HG03045 (cell line): ENCODE measurements around the gene SHISAL1.

ENCODE experiments used
- ATAC-seq: cut with Tn5 transposase; IDR thresholded peaks from one replicate; pipeline ENCODE4 v1.9.1; 2021; ENCODE audit warnings: mild to moderate bottlenecking, moderate library complexity; ENCODE audit not compliant: unreplicated experiment

The SHISAL1 gene

GRCh38 chr22:44281768-44282637 lies 30.7 kb downstream of the SHISAL1 start:
- no peak for ATAC-seq

- no peak for ATAC-seq
These were observed 32.0 kb downstream of the SHISAL1 start for GRCh38 chr22:44280665-44281188.

GRCh38 chr22:44279069-44279360 lies 33.7 kb downstream of the SHISAL1 start:
- no peak for ATAC-seq

GRCh38 chr22:44278243-44279068 lies 34.3 kb downstream of the SHISAL1 start:
- ATAC-seq: no peak

DNA sequence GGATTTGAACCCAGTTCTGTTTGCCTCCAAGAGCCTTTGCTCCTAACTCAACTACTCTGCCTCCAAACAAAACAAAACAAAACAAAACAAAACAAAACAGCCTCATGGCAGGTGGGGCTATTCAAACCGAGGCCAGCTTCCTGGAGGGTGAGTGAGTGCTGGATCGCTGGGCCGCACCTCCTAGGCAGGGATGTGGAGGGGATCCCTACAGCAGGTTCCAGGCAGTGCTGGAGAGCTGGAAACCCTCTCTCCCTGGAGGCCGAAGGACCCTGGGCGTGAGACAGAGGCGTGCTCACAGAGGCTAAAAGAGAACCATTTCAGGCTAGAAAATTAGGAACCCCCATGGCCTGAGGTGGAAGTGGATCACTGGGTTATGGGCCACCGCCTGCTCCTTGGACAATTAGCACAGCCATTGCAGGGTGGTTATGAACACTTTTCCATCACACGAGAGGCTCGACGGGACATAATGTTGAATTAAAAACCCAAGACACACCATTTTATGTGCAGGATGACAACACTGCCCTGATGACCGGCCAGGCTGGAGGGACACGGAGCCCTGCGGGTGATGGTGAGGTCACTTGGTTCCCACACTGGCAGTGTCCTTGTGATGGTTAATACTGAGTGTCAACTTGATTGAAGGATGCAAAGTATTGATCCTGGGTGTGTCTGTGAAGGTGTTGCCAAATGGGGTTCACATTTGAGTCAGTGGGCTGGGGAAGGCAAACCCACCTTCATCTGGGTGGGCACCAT lies 35.2 kb downstream of the SHISAL1 start:
- ATAC-seq: no peak

GRCh38 chr22:44276706-44277356 lies 35.9 kb downstream of the SHISAL1 start:
- no peak for ATAC-seq

GRCh38 chr22:44276041-44276440 lies 36.7 kb downstream of the SHISAL1 start:
- no peak for ATAC-seq

- no peak for ATAC-seq
These were observed 37.1 kb downstream of the SHISAL1 start for GRCh38 chr22:44275631-44275995.

GRCh38 chr22:44274918-44275630 lies 37.7 kb downstream of the SHISAL1 start:
- no peak for ATAC-seq

- ATAC-seq: no peak
These were observed 39.6 kb downstream of the SHISAL1 start for GRCh38 chr22:44273175-44273574.

- ATAC-seq: no peak
These were observed 40.4 kb downstream of the SHISAL1 start for GRCh38 chr22:44272401-44272771.

- ATAC-seq: no peak
These were observed 40.9 kb downstream of the SHISAL1 start for GRCh38 chr22:44271732-44272400.

DNA sequence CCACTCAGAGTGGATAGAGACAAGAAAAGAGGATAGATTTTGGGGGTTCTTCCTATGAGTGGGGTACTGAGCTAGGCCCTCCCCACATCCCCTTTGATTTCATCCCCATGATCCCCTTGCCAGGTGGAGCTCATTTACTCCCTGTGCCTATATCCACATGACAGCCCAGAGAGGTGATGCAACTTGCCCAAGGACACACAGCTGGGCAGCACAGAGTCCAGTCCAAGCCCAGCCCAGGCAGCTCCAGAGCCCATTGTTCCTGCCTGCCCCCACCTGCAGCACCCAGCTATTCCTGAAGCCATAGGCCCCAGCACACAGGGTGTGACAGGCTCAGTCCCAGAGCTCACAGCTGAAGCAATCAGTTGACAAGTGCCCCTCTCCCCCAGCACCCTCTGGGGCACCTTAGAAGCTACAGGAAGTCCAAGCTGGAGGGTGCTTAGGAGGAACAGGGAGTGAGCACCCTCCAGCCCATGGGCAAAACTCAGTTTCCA lies 41.7 kb downstream of the SHISAL1 start:
- no peak for ATAC-seq

DNA sequence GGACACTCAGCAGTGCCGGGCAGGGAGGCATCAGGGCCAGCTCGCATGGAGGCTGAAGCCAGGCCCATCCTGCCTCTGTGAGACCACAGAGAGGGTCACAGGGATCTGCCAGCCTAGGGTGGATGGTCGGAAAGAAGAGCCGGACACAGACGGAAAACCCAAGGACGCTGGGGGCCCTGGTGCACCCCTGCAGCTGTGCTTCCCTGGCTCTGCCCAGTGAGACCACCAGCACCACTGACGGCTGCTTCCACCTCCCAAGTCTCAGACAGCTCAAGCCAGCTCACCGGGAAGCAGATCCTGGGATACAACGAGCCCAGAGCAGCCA lies 42.2 kb downstream of the SHISAL1 start:
- ATAC-seq: no peak

DNA sequence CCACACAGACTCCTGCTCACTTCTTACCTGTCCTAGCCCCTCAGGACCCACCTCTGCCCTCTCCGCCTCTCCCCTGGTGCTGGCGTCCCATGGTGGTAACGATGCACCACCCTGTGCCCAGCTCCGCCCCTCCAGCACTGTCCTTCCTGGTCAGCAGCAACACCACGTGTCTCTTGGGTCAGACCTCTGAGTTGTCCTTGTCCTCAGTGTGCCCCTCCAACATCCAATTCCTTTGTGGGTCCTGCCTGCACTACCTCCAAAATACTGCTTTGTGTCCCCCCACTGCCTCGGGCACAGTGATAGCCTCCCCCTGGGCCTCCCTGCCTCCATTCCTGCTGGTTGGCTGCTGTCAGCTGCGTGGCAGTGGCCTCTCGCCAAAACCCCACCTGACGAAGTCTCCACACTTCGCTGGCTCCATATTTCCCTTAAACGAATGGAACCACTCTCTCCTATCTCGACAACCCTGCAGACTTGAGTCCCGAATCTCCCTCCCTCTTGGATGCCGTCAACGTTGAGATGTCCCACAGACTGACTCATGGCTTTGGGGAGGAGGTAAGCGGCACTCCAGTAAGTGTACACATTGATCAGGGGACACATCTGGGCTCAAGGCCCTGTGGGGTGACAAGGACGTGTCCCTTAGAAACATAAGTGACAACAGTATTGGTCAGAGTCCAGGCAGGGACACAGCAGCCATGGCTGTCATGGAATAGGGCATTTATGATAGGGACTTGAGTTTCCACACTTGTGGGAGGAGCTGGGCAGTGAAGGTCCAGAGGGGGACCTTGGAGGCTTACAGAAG lies 42.8 kb downstream of the SHISAL1 start:
- ATAC-seq: no peak

DNA sequence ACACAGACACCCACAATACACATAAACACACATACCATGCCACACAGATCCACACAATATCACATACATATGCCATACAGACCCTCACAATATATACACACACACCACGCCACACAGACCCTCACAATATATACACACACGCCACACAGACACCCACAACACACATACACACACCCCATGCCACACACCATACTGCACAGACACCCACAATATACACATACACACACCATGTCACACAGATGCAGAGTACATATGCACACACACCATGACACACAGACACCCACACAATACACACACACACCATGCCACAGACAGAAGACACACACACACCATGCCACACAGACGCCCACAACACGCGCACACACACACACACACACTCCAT lies 43.6 kb downstream of the SHISAL1 start:
- no peak for ATAC-seq

DNA sequence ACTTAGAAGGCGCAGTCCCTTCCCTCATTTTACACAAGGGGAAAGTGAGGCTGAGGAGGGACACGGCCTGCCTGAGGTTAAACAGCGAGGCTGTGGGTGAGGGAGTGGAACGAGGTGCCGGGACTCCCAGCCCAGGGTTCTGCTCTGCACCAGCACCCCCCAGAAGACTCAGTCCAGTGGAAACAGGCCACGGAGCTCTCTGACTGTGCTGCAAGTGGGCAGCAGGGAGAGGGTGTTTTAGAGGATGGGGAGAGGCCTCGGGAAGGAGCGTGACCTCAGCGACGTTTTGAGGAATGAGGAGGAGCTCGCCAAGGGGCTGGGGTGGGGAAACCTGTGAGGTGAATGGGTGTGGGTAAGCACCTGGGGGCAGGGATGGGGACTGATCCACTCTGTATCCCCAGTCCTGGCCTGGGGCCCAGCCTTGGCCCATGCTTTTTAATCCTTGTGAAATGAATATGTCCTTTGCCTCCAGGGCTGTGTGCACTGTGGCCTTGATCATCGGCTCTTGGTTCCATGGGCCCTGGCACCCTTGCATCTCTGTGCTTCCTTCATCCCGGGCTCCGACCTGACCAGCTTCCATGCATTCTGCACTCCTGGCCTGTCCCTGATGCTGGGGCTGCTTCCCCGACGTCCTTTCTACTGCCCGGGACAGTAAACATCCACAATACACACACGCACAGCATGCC lies 44.2 kb downstream of the SHISAL1 start:
- ATAC-seq: no peak

DNA sequence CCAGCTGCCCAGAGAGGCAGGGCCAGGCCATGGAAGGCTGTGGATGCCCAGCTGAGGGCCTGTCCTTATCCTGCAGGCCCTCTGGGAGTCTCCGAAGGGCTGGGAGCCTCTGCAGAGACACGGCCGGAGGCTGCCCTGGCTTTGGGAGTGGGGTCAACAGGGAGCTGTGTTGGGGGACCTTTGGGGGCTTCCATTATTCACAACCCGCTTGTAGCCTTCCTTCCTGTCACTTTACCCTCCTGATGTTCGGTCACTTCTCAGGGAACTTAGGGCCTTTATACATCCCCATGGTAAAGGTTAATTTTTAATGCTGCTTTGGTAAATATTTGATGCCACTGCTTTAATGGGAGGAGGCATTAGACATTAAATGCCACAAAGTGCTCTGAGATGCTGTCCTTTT lies 44.9 kb downstream of the SHISAL1 start:
- ATAC-seq: no peak
